C4-2B (cell line): ENCODE data around the gene CNTFR.

Experiments used
- ZFX ChIP-seq: fragments of 450-650 bp; IDR thresholded peaks from 2 replicates; pipeline ENCODE4 v1.6.1; 2017
- TF ChIP-seq, protein P1 (sequence below): fragments of 450-650 bp; conservative IDR thresholded peaks from 2 replicates; pipeline ENCODE4 v1.5.1; 2017; ENCODE audit warnings: mild to moderate bottlenecking

DNA sequence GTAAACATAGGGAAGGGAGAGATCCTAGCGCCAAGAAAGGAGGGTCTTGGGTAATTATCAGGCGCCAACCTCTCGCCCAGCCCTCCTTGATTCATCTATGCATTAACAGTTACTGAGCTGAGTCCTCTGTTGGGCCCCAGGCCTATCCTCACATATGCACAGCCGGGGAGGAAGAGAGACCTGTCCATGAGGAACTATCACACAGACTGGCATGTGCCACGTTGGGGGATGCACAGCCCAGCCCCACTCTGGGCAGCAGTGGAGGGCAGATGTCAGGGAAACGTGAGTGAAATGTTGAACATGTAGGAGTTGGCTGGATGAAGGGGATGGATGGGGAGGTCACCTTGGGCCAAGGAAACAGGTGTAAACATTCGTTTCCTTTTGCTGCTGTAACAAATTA, 48.0 kb downstream of the CNTFR start:
- TF ChIP-seq, protein P1, sequence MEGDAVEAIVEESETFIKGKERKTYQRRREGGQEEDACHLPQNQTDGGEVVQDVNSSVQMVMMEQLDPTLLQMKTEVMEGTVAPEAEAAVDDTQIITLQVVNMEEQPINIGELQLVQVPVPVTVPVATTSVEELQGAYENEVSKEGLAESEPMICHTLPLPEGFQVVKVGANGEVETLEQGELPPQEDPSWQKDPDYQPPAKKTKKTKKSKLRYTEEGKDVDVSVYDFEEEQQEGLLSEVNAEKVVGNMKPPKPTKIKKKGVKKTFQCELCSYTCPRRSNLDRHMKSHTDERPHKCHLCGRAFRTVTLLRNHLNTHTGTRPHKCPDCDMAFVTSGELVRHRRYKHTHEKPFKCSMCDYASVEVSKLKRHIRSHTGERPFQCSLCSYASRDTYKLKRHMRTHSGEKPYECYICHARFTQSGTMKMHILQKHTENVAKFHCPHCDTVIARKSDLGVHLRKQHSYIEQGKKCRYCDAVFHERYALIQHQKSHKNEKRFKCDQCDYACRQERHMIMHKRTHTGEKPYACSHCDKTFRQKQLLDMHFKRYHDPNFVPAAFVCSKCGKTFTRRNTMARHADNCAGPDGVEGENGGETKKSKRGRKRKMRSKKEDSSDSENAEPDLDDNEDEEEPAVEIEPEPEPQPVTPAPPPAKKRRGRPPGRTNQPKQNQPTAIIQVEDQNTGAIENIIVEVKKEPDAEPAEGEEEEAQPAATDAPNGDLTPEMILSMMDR = no peak
- no peak for TF ChIP-seq ZFX
